ENCODE results near the gene GGCX. TPM values are rescaled to one million over a fixed set of nuclear protein-coding genes. Genes with fewer than 3 reads are reported as not detected.

The GGCX gene
- total and polyA plus RNA-seq, 2 of the 4 experiments (the other 2 are of a cell fraction): 35.0 to 39.4 TPM

GRCh38 chr2:85580206-85580605 lies 18.9 kb upstream of the GGCX start:
- Histone ChIP-seq H3K56ac (ENCODE audit: extremely low read depth, insufficient read depth, low read length) (no peak overlapping the region), H2AK9ac (replicated peaks; ENCODE audit: low read depth, low read length, poor library complexity) (no peak overlapping the region), H2BK15ac (ENCODE audit: low read depth, low read length) (no peak overlapping the region), H3K4me1 (ENCODE audit: control insufficient read depth, insufficient read depth, low read length) (peaks cover 29% of the 10 kb centered on the region), H3K9me1 (ENCODE audit: insufficient read depth, low read length) (peaks cover 14% of the 10 kb centered on the region), H4K8ac (ENCODE audit: low read depth in 2 of 2, low read length in 2 of 2) (no peak overlapping the region), H3K23ac (ENCODE audit: low read depth, low read length) (no peak overlapping the region), H3K9me3 (ENCODE audit: control insufficient read depth, insufficient read depth, low read length) (no peaks in the 10 kb centered on the region), H3K9ac (ENCODE audit: low read depth, low read length) (no peak overlapping the region), H3K79me1 (ENCODE audit: low read depth in 1 of 2, low read length in 2 of 2) (peaks cover 0 to 12% of the 10 kb centered on the region in 2 experiments; a peak in 2 of 4 replicates), H2BK20ac (ENCODE audit: low read depth, low read length) (no peak overlapping the region), H2AK5ac (ENCODE audit: low read depth, low read length) (no peak overlapping the region), H4K20me1 (ENCODE audit: insufficient read depth, low read length) (no peaks in the 10 kb centered on the region), H4K91ac (ENCODE audit: insufficient read depth, low read depth, low read length) (no peak overlapping the region), H3K27ac (ENCODE audit: insufficient read depth, low read length) (no peak overlapping the region), H2BK120ac (ENCODE audit: low read depth, low read length) (no peak overlapping the region), H3K4me2 (ENCODE audit: low read depth, low read length) (no peak overlapping the region), H3K27me3 (ENCODE audit: control insufficient read depth, insufficient read depth, low read length) (no peaks in the 10 kb centered on the region), H3K18ac (ENCODE audit: low read depth, low read length) (no peak overlapping the region), H3K4ac (ENCODE audit: low read depth, low read length) (no peak overlapping the region), H2AFZ (replicated peaks; ENCODE audit: low read length, poor library complexity) (no peak overlapping the region), H3K36me3 (ENCODE audit: control insufficient read depth, insufficient read depth, low read length) (no peaks in the 10 kb centered on the region), H3K4me3 (ENCODE audit: insufficient read depth, low read depth, low read length) (no peak overlapping the region), H4K5ac (ENCODE audit: low read depth, low read length) (no peak overlapping the region), H3K14ac (replicated peaks; ENCODE audit: low read depth, low read length) (no peak overlapping the region), H2BK5ac (ENCODE audit: low read depth, low read length, poor library complexity, severe bottlenecking) (no peak overlapping the region)
- TF ChIP-seq POLR2A (IDR thresholded peaks at IDR 0.05; ENCODE audit: low read depth, low read length) (no peak), NFE2L2 (IDR thresholded peaks at IDR 0.05; ENCODE audit: low read depth, low read length) (no peak), BHLHE40 (IDR thresholded peaks at IDR 0.05; ENCODE audit: low read depth, low read length) (no peak)
- no TSS peak for BruUV-seq (replicated peaks)
- no peak for ATAC-seq (ENCODE audit: low read depth)
- no peak for DNase-seq
- dilution Hi-C loops (cut with HindIII; ENCODE audit: low sequenced_read_pairs, unreplicated experiment) (no loop called here), intact Hi-C loops (cut with micrococcal nuclease) (no loop called here), in situ Hi-C loops (cut with MboI; ENCODE audit: low sequenced_read_pairs) (no loop called here)
- POLR2A ChIA-PET (ENCODE audit: unreplicated experiment): no interaction called here
- no CpG with 5 or more reads among the region's 3 CpGs for WGBS, 2 experiments (ENCODE audit: extremely low coverage in 2 of 2, insufficient read length in 1 of 2)
- CTCF ChIA-PET: no interaction called here

All from IMR-90 (cell line).